NB4 (cell line): ENCODE measurements around the gene KLF6.

Source experiments
- DNase-seq: peaks from one replicate; pipeline ENCODE4 v3.0.0; 2010; ENCODE audit warnings: low read depth
- H3K4me3 ChIP-seq: one replicate; pipeline ENCODE4 v1.5.1; 2011; ENCODE audit warnings: mild to moderate bottlenecking, low read depth, low read length, moderate library complexity
- CTCF ChIP-seq: IDR thresholded peaks from one replicate; pipeline ENCODE4 v1.5.1; 2012; ENCODE audit warnings: low read depth, low read length
- MYC ChIP-seq: IDR thresholded peaks from 2 replicates; pipeline ENCODE4 v1.6.1; 2011; ENCODE audit warnings: low read depth, low read length
- POLR2A ChIP-seq: IDR thresholded peaks from 2 replicates; pipeline ENCODE4 v1.6.1; 2011; ENCODE audit warnings: mild to moderate bottlenecking; ENCODE audit not compliant: insufficient read length; ENCODE audit errors: extremely low read depth
- TF ChIP-seq, protein P1 (sequence below): IDR thresholded peaks from 2 replicates; pipeline ENCODE4 v1.6.1; 2011; ENCODE audit warnings: low read depth, low read length

The KLF6 gene

GRCh38 chr10:3747248-3747960 lies 37.6 kb downstream of the KLF6 start:
- TF ChIP-seq CTCF (no peak), POLR2A (no peak), MYC (no peak)
- TF ChIP-seq, protein P1, sequence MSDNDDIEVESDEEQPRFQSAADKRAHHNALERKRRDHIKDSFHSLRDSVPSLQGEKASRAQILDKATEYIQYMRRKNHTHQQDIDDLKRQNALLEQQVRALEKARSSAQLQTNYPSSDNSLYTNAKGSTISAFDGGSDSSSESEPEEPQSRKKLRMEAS: no peak
- H3K4me3 ChIP-seq: no peak overlapping the region
- no peak for DNase-seq

- no peak for TF ChIP-seq CTCF
- TF ChIP-seq POLR2A: no peak
- no peak for TF ChIP-seq MYC
Measured at GRCh38 chr10:3746634-3747033, 38.4 kb downstream of the KLF6 start.

GRCh38 chr10:3745521-3745920 lies 39.5 kb downstream of the KLF6 start:
- DNase-seq: no peak
- TF ChIP-seq, protein P1: no peak
- TF ChIP-seq CTCF (no peak), MYC (no peak), POLR2A (no peak)
- no peak overlapping the region for H3K4me3 ChIP-seq

More at GRCh38 chr10:3746634-3747033, 38.4 kb downstream of the KLF6 start:
- DNase-seq: no peak
- H3K4me3 ChIP-seq: no peak overlapping the region

DNA sequence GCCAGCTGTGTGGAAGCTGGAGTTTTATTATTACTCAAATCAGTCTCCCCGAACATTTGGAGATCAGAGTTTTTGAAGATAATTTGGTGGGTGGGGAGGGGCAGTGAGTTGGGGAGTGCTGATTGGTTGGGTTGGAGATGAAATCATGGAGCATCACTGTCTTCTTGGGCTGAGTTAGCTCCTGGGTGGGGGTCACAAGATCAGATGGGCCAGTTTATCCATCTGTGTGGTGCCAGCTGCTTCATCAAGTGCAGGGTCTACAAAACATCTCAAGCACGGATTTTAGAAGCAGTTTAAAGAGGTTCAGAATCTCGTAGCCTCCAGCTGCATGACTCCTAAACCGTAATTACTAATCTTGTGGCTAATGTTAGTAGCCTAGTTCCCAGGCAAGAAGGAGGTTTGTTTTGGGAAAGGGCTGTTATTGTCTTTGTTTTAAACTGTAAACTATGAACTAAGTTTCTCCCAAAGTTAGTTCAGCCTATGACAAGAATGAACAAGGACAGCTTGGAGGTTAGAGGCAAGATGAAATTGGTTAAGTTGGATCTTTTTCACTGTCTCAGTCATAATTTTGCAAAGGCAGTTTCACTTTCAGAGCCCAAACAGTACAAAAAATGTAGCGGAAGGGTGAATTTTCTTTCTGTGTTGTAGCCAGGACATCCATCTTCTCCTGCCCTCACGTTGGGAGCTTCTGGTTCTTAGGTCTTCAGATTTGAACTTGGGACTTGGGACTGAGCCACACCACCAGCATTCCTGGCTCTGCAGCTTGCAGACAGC lies 43.1 kb downstream of the KLF6 start:
- TF ChIP-seq POLR2A (no peak), CTCF (no peak), MYC (no peak)
- TF ChIP-seq, protein P1: no peak
- DNase-seq: no peak
- H3K4me3 ChIP-seq: no peak overlapping the region

- no peak for TF ChIP-seq POLR2A
- TF ChIP-seq, protein P1: no peak
- no peak for TF ChIP-seq MYC
- no peak for TF ChIP-seq CTCF
- no peak overlapping the region for H3K4me3 ChIP-seq
- no peak for DNase-seq
Measured at GRCh38 chr10:3740157-3740871, 44.7 kb downstream of the KLF6 start.
